H1 (cell line): ENCODE results near the gene NAA20.

Experiments
- CTCF ChIP-seq, 3 experiments: IDR thresholded peaks; 1 replicate in 2 of 3; 2 replicates in 1 of 3; pipeline versions ENCODE4 v1.5.1 to v1.6.1; 2011; ENCODE audit warnings: low read length in 3 of 3, mild to moderate bottlenecking in 3 of 3, inconsistent platforms in 2 of 3, low read depth in 1 of 3, moderate library complexity in 1 of 3; ENCODE audit not compliant: insufficient read depth in 1 of 3; ENCODE audit errors: control extremely low read depth in 1 of 3
- EP300 ChIP-seq, 2 experiments: IDR thresholded peaks; 1 replicate in 1 of 2; 2 replicates in 1 of 2; pipeline ENCODE4 v1.6.1; 2011 to 2012; ENCODE audit warnings: low read depth in 2 of 2, low read length in 2 of 2, mild to moderate bottlenecking in 2 of 2, borderline replicate concordance in 1 of 2, inconsistent platforms in 1 of 2, moderate library complexity in 1 of 2
- POLR2AphosphoS5 ChIP-seq: IDR thresholded peaks from 2 replicates; pipeline ENCODE4 v1.6.1; 2011; ENCODE audit warnings: low read depth, low read length
- TF ChIP-seq, protein P1 (sequence below): IDR thresholded peaks from 2 replicates; pipeline ENCODE4 v1.6.1; 2011; ENCODE audit warnings: low read depth, mild to moderate bottlenecking, low read length; ENCODE audit not compliant: insufficient read depth

DNA sequence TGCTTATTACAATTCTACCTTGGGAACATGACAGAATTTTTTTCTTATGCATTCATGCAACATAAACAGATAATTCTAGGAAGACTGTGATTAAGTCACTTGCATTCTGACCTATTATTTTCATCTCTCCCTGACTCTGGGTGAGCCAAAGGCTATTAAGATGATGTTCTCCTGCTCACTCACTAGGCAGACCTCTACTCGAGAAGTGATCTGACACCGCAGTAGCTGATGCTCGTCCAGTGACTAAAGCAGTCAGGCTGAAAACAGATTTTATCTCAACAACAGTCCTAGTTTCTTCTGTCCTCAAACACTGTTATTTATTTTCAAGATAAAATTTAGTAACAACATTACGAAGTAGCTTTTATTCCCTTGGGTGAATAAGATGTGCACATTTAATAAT, 17.3 kb downstream of the NAA20 start:
- no peak for TF ChIP-seq EP300 (IDR thresholded peaks at IDR 0.05; ENCODE audit: borderline replicate concordance in 1 of 2, low read depth in 2 of 2, low read length in 2 of 2)
- no peak for TF ChIP-seq CTCF (IDR thresholded peaks at IDR 0.05; ENCODE audit: control extremely low read depth in 1 of 3, insufficient read depth in 1 of 3, low read depth in 1 of 3, low read length in 3 of 3)
- TF ChIP-seq POLR2AphosphoS5 = no peak
- TF ChIP-seq, protein P1, sequence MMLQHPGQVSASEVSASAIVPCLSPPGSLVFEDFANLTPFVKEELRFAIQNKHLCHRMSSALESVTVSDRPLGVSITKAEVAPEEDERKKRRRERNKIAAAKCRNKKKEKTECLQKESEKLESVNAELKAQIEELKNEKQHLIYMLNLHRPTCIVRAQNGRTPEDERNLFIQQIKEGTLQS = no peak
